Measurements from ENCODE around the gene ZNF660. TPM values are rescaled to one million over a fixed set of nuclear protein-coding genes. Genes with fewer than 3 reads are reported as not detected.
A peak's percentile ranks its signal among the peaks of the same experiment; 100 is the strongest.
"Not testable (repeated sequence)": the region's sequence is repeated elsewhere in the genome, so short reads cannot be mapped to it uniquely, and the experiment has no call there.

The ZNF660 gene
- polyA plus RNA-seq, 2 donors = 0.28 to 0.31 TPM

DNA sequence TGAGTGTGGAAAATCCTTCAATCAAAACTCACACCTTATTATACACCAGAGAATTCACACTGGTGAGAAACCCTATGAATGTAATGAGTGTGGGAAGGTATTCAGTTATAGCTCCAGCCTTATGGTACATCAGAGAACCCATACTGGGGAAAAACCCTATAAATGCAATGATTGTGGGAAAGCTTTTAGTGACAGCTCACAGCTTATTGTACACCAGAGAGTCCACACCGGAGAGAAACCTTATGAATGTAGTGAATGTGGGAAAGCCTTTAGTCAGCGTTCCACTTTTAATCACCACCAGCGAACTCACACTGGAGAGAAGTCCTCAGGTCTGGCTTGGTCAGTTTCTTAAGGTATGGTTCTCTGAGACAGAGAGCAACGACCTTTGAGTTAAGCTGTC, 13.7 kb upstream of the ZNF660 start:
- Histone ChIP-seq H3K4me3 (ENCODE audit: low read depth in 1 of 2, low read length in 2 of 2) (no peak overlapping the region), H3K27ac (ENCODE audit: low read depth in 2 of 2, low read length in 1 of 2) (no peak overlapping the region), H3K9me3 (ENCODE audit: control insufficient read depth in 2 of 2, insufficient read depth in 1 of 2, low read depth in 1 of 2, low read length in 1 of 2) (peaks cover 6 to 18% of the 10 kb centered on the region in 2 donors), H3K27me3 (ENCODE audit: control insufficient read depth in 1 of 2, insufficient read depth in 2 of 2, low read length in 2 of 2) (no peaks in the 10 kb centered on the region), H3K4me1 (ENCODE audit: control insufficient read depth in 2 of 2, insufficient read depth in 2 of 2, low read length in 1 of 2) (no peaks in the 10 kb centered on the region), H3K36me3 (ENCODE audit: control insufficient read depth in 2 of 2, insufficient read depth in 2 of 2, low read length in 1 of 2) (peaks cover 5 to 10% of the 10 kb centered on the region in 2 donors)
- WGBS, 2 donors = 93 to 96% methylated on average over 4 of the region's 4 CpGs

DNA sequence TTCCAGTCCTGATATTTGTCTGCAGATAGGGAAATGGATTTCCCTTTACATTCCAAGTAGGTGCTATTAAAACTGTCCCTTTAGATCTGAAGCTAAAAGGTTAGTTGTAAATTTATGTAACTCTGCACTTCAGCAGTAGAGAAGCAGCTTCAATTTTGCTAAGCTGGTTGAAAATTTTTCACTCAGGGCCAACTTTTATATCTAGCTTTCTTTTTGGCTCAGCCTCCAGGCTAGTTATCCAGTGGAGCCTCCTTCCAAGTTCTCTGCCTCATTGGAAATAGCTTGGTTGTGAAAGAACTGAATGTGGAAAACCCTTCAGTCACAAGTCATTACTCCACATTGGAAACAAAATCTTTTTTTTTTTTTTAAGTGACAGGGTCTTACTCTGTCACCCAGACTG, 8.2 kb upstream of the ZNF660 start:
- H3K4me1 ChIP-seq (ENCODE audit: control insufficient read depth in 2 of 2, insufficient read depth in 2 of 2, low read length in 1 of 2) = no peaks in the 10 kb centered on the region
- no peaks in the 10 kb centered on the region for H3K27me3 ChIP-seq (ENCODE audit: control insufficient read depth in 1 of 2, insufficient read depth in 2 of 2, low read length in 2 of 2)
- H3K27ac ChIP-seq (ENCODE audit: low read depth in 2 of 2, low read length in 1 of 2) = no peak overlapping the region
- H3K4me3 ChIP-seq (ENCODE audit: low read depth in 1 of 2, low read length in 2 of 2) = no peak overlapping the region
- H3K36me3 ChIP-seq (ENCODE audit: control insufficient read depth in 2 of 2, insufficient read depth in 2 of 2, low read length in 1 of 2) = peaks cover 2% of the 10 kb centered on the region in 2 donors
- H3K9me3 ChIP-seq (ENCODE audit: control insufficient read depth in 2 of 2, insufficient read depth in 1 of 2, low read depth in 1 of 2, low read length in 1 of 2) = peaks cover 4 to 11% of the 10 kb centered on the region in 2 donors

DNA sequence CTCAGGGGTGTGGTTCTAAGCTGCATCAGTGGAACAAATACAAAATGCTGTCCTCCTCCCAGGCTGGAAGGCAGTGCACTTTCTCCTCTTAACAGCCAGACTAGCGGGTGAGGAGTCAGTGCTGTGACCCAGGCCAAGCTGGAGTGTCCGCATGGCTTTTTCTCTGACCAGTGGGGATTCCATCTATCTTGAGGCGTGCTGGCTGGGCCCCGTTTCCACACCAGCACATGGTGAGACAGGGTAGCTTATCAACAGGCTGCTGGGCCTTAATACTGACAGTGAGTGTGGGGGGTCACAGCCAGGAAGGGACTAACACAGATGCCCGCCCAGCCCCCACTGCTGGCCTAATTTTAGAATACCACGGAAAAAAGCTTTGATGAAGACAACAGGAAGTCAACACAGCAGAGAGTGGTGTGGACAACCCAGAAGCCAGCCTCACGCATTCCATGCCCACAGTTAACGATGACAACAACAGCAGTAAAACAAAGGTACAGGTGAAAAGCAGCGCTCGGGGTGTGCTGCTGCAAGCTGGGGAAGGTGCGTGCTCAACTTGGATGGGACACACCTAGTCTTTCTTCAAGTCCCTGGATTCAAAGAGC, 7.3 kb upstream of the ZNF660 start:
- H3K4me3 ChIP-seq (ENCODE audit: low read depth in 1 of 2, low read length in 2 of 2); H3K4me1 ChIP-seq (ENCODE audit: control insufficient read depth in 2 of 2, insufficient read depth in 2 of 2, low read length in 1 of 2); H3K36me3 ChIP-seq (ENCODE audit: control insufficient read depth in 2 of 2, insufficient read depth in 2 of 2, low read length in 1 of 2); H3K27me3 ChIP-seq (ENCODE audit: control insufficient read depth in 1 of 2, insufficient read depth in 2 of 2, low read length in 2 of 2); H3K27ac ChIP-seq (ENCODE audit: low read depth in 2 of 2, low read length in 1 of 2); H3K9me3 ChIP-seq (ENCODE audit: control insufficient read depth in 2 of 2, insufficient read depth in 1 of 2, low read depth in 1 of 2, low read length in 1 of 2): not testable (repeated sequence)
- 90 to 92% methylated on average over 11 of the region's 11 CpGs for WGBS, 2 donors

DNA sequence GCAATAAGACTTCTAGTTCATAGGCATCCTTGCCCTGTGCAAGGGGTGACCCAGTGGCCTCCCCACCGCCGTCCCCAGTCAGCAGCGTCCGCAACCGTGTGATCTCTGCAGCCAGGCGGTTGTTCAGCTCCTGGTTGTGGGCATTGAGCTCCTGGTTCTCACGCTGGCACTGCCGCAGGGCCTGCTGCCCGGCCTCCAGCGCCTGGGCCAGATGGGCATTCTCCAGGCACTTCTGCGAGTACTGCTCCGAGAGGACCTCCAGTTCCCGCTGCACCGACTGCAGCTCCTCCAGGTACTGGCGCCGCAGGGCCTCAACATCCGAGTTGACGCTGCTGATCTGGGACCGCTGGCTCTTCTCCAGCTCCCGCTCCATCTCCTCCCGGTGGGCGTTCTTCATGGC, 6.4 kb upstream of the ZNF660 start:
- H3K27ac ChIP-seq (ENCODE audit: low read depth in 2 of 2, low read length in 1 of 2); H3K9me3 ChIP-seq (ENCODE audit: control insufficient read depth in 2 of 2, insufficient read depth in 1 of 2, low read depth in 1 of 2, low read length in 1 of 2); H3K36me3 ChIP-seq (ENCODE audit: control insufficient read depth in 2 of 2, insufficient read depth in 2 of 2, low read length in 1 of 2); H3K4me1 ChIP-seq (ENCODE audit: control insufficient read depth in 2 of 2, insufficient read depth in 2 of 2, low read length in 1 of 2); H3K4me3 ChIP-seq (ENCODE audit: low read depth in 1 of 2, low read length in 2 of 2); H3K27me3 ChIP-seq (ENCODE audit: control insufficient read depth in 1 of 2, insufficient read depth in 2 of 2, low read length in 2 of 2): not testable (repeated sequence)
- 97 to 98% methylated on average over 22 of the region's 22 CpGs for WGBS, 2 donors

DNA sequence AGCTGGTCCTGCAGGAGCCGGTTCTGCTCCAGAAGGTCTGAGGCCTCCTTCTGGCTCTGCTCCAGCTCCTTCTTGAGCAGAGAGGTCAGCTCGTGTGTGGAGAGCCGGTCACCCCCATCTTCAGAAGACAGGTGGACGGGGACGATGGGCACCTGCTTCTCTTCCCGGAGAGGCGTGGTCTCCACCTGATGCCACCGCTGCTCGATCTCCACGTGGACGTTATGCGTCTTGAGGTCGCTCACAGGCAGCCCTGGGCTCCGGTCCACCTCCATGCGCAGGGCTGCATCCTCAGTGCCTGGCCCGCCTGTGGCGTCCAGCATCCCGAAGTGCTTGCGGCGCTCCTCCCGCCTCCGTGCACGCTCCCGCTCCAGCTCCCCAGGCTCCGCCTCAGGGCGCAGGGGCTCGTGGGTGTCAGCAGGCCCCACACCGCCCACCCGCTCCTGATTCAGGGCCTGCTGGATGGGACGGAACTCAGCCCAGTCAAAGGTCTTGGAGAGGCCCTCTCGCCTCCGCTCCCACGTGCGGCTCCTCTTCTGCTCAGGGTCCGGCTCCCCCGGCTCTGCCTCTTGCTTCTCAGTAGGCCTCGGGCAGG, 5.7 kb upstream of the ZNF660 start:
- not testable (repeated sequence) for H3K36me3 ChIP-seq (ENCODE audit: control insufficient read depth in 2 of 2, insufficient read depth in 2 of 2, low read length in 1 of 2); H3K4me1 ChIP-seq (ENCODE audit: control insufficient read depth in 2 of 2, insufficient read depth in 2 of 2, low read length in 1 of 2); H3K27me3 ChIP-seq (ENCODE audit: control insufficient read depth in 1 of 2, insufficient read depth in 2 of 2, low read length in 2 of 2); H3K27ac ChIP-seq (ENCODE audit: low read depth in 2 of 2, low read length in 1 of 2); H3K4me3 ChIP-seq (ENCODE audit: low read depth in 1 of 2, low read length in 2 of 2); H3K9me3 ChIP-seq (ENCODE audit: control insufficient read depth in 2 of 2, insufficient read depth in 1 of 2, low read depth in 1 of 2, low read length in 1 of 2)
- 96 to 97% methylated on average over 37 of the region's 37 CpGs for WGBS, 2 donors

DNA sequence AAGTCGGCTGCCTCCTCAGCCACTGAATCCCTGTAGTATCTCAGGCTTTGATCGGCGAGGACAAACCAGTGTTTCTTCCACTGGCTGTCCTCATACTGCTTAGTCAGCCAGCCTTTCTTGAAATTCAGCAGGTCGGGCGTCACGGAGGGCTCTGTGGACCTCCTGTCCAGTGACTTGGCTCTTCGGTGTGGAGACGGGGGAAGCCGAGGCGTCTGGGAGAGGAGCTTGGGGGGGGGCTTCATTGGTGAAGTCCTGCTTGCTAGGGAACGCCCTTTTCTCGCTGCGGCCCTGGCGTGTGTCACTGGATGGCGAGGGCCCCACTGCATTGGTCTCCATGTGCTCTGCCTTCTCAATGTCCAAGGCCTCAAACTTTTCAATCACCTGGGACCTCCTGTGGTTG, 5.0 kb upstream of the ZNF660 start:
- not testable (repeated sequence) for H3K4me3 ChIP-seq (ENCODE audit: low read depth in 1 of 2, low read length in 2 of 2); H3K36me3 ChIP-seq (ENCODE audit: control insufficient read depth in 2 of 2, insufficient read depth in 2 of 2, low read length in 1 of 2); H3K9me3 ChIP-seq (ENCODE audit: control insufficient read depth in 2 of 2, insufficient read depth in 1 of 2, low read depth in 1 of 2, low read length in 1 of 2); H3K27me3 ChIP-seq (ENCODE audit: control insufficient read depth in 1 of 2, insufficient read depth in 2 of 2, low read length in 2 of 2); H3K4me1 ChIP-seq (ENCODE audit: control insufficient read depth in 2 of 2, insufficient read depth in 2 of 2, low read length in 1 of 2); H3K27ac ChIP-seq (ENCODE audit: low read depth in 2 of 2, low read length in 1 of 2)
- WGBS, 2 donors = 96 to 98% methylated on average over 15 of the region's 15 CpGs

DNA sequence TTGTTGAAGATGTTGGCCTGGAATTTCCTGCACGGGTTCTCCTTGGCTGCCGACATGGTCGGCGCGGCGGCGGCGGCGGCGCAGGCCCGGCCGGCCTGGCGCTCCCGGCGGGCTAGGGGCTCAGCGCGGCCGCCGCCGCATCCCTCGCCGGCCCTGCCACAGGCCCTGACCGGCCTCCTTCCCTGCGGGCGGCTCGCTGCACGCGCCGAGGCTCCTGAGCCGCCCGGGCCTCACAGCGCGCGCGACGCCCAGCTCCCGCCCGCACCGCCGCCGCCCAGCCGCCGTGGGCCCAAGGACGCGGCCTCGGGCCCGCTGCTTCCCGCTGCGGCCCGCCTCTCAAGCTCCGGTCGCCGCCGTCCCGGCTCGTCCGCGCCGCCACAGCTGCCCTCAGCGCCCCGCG, 3.8 kb upstream of the ZNF660 start:
- not testable (repeated sequence) for H3K36me3 ChIP-seq (ENCODE audit: control insufficient read depth in 2 of 2, insufficient read depth in 2 of 2, low read length in 1 of 2); H3K9me3 ChIP-seq (ENCODE audit: control insufficient read depth in 2 of 2, insufficient read depth in 1 of 2, low read depth in 1 of 2, low read length in 1 of 2); H3K27me3 ChIP-seq (ENCODE audit: control insufficient read depth in 1 of 2, insufficient read depth in 2 of 2, low read length in 2 of 2); H3K4me3 ChIP-seq (ENCODE audit: low read depth in 1 of 2, low read length in 2 of 2)
- WGBS, 2 donors = 53 to 67% methylated on average over 18 to 62 of the region's 62 CpGs
- peaks cover 6 to 11% of the 10 kb centered on the region in 2 donors for H3K4me1 ChIP-seq (ENCODE audit: control insufficient read depth in 2 of 2, insufficient read depth in 2 of 2, low read length in 1 of 2)
- peak overlapping the region in 1 of 2 donors; percentile 46 for H3K27ac ChIP-seq (ENCODE audit: low read depth in 2 of 2, low read length in 1 of 2)

DNA sequence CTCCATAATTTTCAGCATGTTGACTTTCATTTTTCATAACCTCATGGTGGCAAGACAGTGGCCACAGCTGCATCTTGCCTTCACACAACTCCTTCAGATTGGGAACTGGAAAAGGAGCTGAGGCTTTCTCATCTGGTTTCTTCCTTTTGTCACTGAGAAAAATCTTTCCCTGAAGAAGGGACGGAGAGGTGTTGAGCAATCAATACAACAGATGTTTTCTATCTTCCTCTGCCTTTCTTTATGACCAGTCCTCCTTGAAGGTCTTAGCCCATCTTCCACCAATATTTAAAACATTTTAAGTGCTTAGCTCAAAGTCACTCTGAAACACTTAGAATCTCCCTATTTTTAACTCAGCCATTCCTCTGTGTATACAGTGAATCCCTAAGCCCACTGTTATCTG, 11.9 kb downstream of the ZNF660 start:
- WGBS, 2 donors = 82 to 86% methylated on average over 1 of the region's 1 CpG
- Histone ChIP-seq H3K9me3 (ENCODE audit: control insufficient read depth in 2 of 2, insufficient read depth in 1 of 2, low read depth in 1 of 2, low read length in 1 of 2) (peaks cover 2 to 4% of the 10 kb centered on the region in 2 donors), H3K27me3 (ENCODE audit: control insufficient read depth in 1 of 2, insufficient read depth in 2 of 2, low read length in 2 of 2) (no peaks in the 10 kb centered on the region), H3K4me3 (ENCODE audit: low read depth in 1 of 2, low read length in 2 of 2) (no peak overlapping the region), H3K4me1 (ENCODE audit: control insufficient read depth in 2 of 2, insufficient read depth in 2 of 2, low read length in 1 of 2) (no peaks in the 10 kb centered on the region), H3K27ac (ENCODE audit: low read depth in 2 of 2, low read length in 1 of 2) (no peak overlapping the region), H3K36me3 (ENCODE audit: control insufficient read depth in 2 of 2, insufficient read depth in 2 of 2, low read length in 1 of 2) (peaks cover 0 to 4% of the 10 kb centered on the region in 2 donors)

DNA sequence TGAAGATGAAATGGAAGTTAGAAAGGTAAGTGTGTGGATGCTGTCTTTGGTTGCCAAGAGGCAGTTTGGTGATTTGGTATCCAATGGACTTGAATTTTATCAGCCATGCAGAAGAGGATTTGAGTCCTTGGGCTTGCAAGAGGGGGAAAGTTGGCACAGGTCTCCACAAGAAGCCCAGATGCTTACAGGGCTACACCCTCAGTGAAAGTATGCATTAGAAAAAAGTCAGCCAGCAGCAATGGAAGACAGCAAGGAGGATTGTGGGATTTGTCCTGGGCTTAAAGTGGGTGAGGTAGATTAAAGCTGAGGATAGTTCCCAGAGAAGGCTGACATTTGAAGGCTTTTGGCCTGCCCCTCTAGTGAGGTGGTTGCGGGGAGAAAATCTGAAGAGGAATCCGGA, 17.0 kb downstream of the ZNF660 start:
- Histone ChIP-seq H3K27me3 (ENCODE audit: control insufficient read depth in 1 of 2, insufficient read depth in 2 of 2, low read length in 2 of 2) (no peaks in the 10 kb centered on the region), H3K27ac (ENCODE audit: low read depth in 2 of 2, low read length in 1 of 2) (no peak overlapping the region), H3K4me3 (ENCODE audit: low read depth in 1 of 2, low read length in 2 of 2) (no peak overlapping the region), H3K4me1 (ENCODE audit: control insufficient read depth in 2 of 2, insufficient read depth in 2 of 2, low read length in 1 of 2) (no peaks in the 10 kb centered on the region), H3K36me3 (ENCODE audit: control insufficient read depth in 2 of 2, insufficient read depth in 2 of 2, low read length in 1 of 2) (no peaks in the 10 kb centered on the region), H3K9me3 (ENCODE audit: control insufficient read depth in 2 of 2, insufficient read depth in 1 of 2, low read depth in 1 of 2, low read length in 1 of 2) (no peaks in the 10 kb centered on the region)
- WGBS, 2 donors = 95 to 99% methylated on average over 2 of the region's 2 CpGs

DNA sequence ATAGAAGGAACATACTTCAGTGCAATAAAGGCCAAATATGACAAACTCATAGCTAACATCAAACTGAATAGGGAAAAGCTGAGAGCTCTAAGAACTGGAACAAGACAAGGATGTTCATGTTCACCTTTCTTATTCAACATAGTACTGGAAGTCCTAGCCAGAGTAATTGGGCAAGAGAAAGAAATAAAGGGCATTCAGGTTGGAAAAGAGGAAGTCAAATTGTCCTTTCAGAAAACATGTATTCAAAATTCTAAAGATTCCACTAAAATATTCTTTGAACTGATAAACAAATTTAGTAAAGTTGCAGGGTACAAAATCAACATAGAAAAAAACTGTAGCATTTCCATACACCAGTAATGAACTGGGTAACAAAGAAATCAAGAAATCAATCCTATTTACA, 27.9 kb downstream of the ZNF660 start:
- Histone ChIP-seq H3K4me3 (ENCODE audit: low read depth in 1 of 2, low read length in 2 of 2) (no peak overlapping the region), H3K27me3 (ENCODE audit: control insufficient read depth in 1 of 2, insufficient read depth in 2 of 2, low read length in 2 of 2) (no peaks in the 10 kb centered on the region), H3K9me3 (ENCODE audit: control insufficient read depth in 2 of 2, insufficient read depth in 1 of 2, low read depth in 1 of 2, low read length in 1 of 2) (no peaks in the 10 kb centered on the region), H3K27ac (ENCODE audit: low read depth in 2 of 2, low read length in 1 of 2) (no peak overlapping the region), H3K36me3 (ENCODE audit: control insufficient read depth in 2 of 2, insufficient read depth in 2 of 2, low read length in 1 of 2) (no peaks in the 10 kb centered on the region), H3K4me1 (ENCODE audit: control insufficient read depth in 2 of 2, insufficient read depth in 2 of 2, low read length in 1 of 2) (no peaks in the 10 kb centered on the region)

All from esophagus (tissue), 2 donors.